ENCODE results near the gene ASTN2. TPM values are rescaled to one million over a fixed set of nuclear protein-coding genes. Genes with fewer than 3 reads are reported as not detected.

ASTN2 gene
- total and polyA plus RNA-seq, 2 experiments from 2014 or later = 7.0 to 24.6 TPM

GRCh38 chr9:116423149-116423548, 991.7 kb downstream of the ASTN2 start:
- Histone ChIP-seq H2AFZ (no peak overlapping the region), H3K27ac (ENCODE audit: low read depth) (no peak overlapping the region), H3K4me3 (no peak overlapping the region), H4K20me1 (replicated peaks; ENCODE audit: insufficient read depth) (no peaks in the 10 kb centered on the region), H3K9me2 (ENCODE audit: insufficient read depth) (no peaks in the 10 kb centered on the region; the same call in 1 of the 2 replicates), H3K27me3 (ENCODE audit: insufficient read depth) (no peaks in the 10 kb centered on the region), H3K79me2 (replicated peaks; ENCODE audit: insufficient read depth) (no peaks in the 10 kb centered on the region), H3K4me2 (no peak overlapping the region), H3F3A (replicated peaks; ENCODE audit: low read depth) (no peaks in the 10 kb centered on the region), H3K36me3 (ENCODE audit: insufficient read depth) (no peaks in the 10 kb centered on the region), H3K4me1 (ENCODE audit: insufficient read depth) (no peaks in the 10 kb centered on the region)
- H3K27me3 Mint-ChIP-seq (ENCODE audit: insufficient read depth, low read depth, poor library complexity) = no peaks in the 10 kb centered on the region
- DNase-seq (ENCODE audit: low spot score) (no peak), ATAC-seq (no peak)
- H3K4me1 Mint-ChIP-seq = no peaks in the 10 kb centered on the region
- TF ChIP-seq ZNF114 (CRISPR knock-in tag; IDR thresholded peaks at IDR 0.05) = no peak
- TF ChIP-seq ZNF331 (CRISPR knock-in tag; IDR thresholded peaks at IDR 0.05; ENCODE audit: low read depth) = no peak
- TF ChIP-seq ETS1 (IDR thresholded peaks at IDR 0.05) = no peak
- no peak for TF ChIP-seq EZH2phosphoT487 (IDR thresholded peaks at IDR 0.05; ENCODE audit: unreplicated experiment)
- TF ChIP-seq POLR2AphosphoS5 (IDR thresholded peaks at IDR 0.05; ENCODE audit: low read depth) = no peak
- TF ChIP-seq, protein P1, sequence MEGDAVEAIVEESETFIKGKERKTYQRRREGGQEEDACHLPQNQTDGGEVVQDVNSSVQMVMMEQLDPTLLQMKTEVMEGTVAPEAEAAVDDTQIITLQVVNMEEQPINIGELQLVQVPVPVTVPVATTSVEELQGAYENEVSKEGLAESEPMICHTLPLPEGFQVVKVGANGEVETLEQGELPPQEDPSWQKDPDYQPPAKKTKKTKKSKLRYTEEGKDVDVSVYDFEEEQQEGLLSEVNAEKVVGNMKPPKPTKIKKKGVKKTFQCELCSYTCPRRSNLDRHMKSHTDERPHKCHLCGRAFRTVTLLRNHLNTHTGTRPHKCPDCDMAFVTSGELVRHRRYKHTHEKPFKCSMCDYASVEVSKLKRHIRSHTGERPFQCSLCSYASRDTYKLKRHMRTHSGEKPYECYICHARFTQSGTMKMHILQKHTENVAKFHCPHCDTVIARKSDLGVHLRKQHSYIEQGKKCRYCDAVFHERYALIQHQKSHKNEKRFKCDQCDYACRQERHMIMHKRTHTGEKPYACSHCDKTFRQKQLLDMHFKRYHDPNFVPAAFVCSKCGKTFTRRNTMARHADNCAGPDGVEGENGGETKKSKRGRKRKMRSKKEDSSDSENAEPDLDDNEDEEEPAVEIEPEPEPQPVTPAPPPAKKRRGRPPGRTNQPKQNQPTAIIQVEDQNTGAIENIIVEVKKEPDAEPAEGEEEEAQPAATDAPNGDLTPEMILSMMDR (conservative IDR thresholded peaks at IDR 0.05; ENCODE audit: low read depth in 2 of 2) = no peak
- no peak for TF ChIP-seq EZH2 (IDR thresholded peaks at IDR 0.05; ENCODE audit: low read depth, unreplicated experiment)
- TF ChIP-seq JUNB (IDR thresholded peaks at IDR 0.05; ENCODE audit: unreplicated experiment) = no peak
- TF ChIP-seq NANOG (IDR thresholded peaks at IDR 0.05; ENCODE audit: borderline replicate concordance) = no peak
- TF ChIP-seq, protein P2, sequence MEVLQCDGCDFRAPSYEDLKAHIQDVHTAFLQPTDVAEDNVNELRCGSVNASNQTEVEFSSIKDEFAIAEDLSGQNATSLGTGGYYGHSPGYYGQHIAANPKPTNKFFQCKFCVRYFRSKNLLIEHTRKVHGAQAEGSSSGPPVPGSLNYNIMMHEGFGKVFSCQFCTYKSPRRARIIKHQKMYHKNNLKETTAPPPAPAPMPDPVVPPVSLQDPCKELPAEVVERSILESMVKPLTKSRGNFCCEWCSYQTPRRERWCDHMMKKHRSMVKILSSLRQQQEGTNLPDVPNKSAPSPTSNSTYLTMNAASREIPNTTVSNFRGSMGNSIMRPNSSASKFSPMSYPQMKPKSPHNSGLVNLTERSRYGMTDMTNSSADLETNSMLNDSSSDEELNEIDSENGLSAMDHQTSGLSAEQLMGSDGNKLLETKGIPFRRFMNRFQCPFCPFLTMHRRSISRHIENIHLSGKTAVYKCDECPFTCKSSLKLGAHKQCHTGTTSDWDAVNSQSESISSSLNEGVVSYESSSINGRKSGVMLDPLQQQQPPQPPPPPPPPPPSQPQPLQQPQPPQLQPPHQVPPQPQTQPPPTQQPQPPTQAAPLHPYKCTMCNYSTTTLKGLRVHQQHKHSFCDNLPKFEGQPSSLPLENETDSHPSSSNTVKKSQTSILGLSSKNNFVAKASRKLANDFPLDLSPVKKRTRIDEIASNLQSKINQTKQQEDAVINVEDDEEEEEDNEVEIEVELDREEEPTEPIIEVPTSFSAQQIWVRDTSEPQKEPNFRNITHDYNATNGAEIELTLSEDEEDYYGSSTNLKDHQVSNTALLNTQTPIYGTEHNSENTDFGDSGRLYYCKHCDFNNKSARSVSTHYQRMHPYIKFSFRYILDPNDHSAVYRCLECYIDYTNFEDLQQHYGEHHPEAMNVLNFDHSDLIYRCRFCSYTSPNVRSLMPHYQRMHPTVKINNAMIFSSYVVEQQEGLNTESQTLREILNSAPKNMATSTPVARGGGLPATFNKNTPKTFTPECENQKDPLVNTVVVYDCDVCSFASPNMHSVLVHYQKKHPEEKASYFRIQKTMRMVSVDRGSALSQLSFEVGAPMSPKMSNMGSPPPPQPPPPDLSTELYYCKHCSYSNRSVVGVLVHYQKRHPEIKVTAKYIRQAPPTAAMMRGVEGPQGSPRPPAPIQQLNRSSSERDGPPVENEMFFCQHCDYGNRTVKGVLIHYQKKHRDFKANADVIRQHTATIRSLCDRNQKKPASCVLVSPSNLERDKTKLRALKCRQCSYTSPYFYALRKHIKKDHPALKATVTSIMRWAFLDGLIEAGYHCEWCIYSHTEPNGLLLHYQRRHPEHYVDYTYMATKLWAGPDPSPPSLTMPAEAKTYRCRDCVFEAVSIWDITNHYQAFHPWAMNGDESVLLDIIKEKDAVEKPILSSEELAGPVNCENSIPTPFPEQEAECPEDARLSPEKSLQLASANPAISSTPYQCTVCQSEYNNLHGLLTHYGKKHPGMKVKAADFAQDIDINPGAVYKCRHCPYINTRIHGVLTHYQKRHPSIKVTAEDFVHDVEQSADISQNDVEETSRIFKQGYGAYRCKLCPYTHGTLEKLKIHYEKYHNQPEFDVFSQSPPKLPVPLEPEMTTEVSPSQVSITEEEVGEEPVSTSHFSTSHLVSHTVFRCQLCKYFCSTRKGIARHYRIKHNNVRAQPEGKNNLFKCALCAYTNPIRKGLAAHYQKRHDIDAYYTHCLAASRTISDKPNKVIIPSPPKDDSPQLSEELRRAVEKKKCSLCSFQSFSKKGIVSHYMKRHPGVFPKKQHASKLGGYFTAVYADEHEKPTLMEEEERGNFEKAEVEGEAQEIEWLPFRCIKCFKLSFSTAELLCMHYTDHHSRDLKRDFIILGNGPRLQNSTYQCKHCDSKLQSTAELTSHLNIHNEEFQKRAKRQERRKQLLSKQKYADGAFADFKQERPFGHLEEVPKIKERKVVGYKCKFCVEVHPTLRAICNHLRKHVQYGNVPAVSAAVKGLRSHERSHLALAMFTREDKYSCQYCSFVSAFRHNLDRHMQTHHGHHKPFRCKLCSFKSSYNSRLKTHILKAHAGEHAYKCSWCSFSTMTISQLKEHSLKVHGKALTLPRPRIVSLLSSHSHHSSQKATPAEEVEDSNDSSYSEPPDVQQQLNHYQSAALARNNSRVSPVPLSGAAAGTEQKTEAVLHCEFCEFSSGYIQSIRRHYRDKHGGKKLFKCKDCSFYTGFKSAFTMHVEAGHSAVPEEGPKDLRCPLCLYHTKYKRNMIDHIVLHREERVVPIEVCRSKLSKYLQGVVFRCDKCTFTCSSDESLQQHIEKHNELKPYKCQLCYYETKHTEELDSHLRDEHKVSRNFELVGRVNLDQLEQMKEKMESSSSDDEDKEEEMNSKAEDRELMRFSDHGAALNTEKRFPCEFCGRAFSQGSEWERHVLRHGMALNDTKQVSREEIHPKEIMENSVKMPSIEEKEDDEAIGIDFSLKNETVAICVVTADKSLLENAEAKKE (CRISPR knock-in tag; IDR thresholded peaks at IDR 0.05) = no peak
- TF ChIP-seq, protein P3, sequence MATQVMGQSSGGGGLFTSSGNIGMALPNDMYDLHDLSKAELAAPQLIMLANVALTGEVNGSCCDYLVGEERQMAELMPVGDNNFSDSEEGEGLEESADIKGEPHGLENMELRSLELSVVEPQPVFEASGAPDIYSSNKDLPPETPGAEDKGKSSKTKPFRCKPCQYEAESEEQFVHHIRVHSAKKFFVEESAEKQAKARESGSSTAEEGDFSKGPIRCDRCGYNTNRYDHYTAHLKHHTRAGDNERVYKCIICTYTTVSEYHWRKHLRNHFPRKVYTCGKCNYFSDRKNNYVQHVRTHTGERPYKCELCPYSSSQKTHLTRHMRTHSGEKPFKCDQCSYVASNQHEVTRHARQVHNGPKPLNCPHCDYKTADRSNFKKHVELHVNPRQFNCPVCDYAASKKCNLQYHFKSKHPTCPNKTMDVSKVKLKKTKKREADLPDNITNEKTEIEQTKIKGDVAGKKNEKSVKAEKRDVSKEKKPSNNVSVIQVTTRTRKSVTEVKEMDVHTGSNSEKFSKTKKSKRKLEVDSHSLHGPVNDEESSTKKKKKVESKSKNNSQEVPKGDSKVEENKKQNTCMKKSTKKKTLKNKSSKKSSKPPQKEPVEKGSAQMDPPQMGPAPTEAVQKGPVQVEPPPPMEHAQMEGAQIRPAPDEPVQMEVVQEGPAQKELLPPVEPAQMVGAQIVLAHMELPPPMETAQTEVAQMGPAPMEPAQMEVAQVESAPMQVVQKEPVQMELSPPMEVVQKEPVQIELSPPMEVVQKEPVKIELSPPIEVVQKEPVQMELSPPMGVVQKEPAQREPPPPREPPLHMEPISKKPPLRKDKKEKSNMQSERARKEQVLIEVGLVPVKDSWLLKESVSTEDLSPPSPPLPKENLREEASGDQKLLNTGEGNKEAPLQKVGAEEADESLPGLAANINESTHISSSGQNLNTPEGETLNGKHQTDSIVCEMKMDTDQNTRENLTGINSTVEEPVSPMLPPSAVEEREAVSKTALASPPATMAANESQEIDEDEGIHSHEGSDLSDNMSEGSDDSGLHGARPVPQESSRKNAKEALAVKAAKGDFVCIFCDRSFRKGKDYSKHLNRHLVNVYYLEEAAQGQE (IDR thresholded peaks at IDR 0.05; ENCODE audit: unreplicated experiment) = no peak
- no peak overlapping the region for H3K4me3 Mint-ChIP-seq
- no peak overlapping the region for H3K27ac Mint-ChIP-seq
- H3K36me3 Mint-ChIP-seq (ENCODE audit: low read depth) = peaks cover 6% of the 10 kb centered on the region; the same call in 1 of the 3 replicates
- peaks cover 3% of the 10 kb centered on the region; the same call in 1 of the 3 replicates for H3K9me3 Mint-ChIP-seq

Data from GM23338 (cell line).